DOHH2 (cell line): ENCODE measurements around the gene PDCD5.

Experiments used
- H3F3A ChIP-seq: fragments of 200-600 bp; sonication (generic), shearing (Covaris generic); 2 replicates; pipeline ENCODE4 v1.6.0; 2016; ENCODE audit warnings: antibody characterized with exemption, mild to moderate bottlenecking; ENCODE audit not compliant: control insufficient read depth, insufficient read depth
- H3K27ac ChIP-seq: fragments of 200-600 bp; sonication (generic); 2 replicates; pipeline ENCODE4 v1.5.1; 2014; ENCODE audit warnings: low read depth, mild to moderate bottlenecking, low read length, moderate library complexity
- H3K27me3 ChIP-seq: fragments of 200-600 bp; sonication (generic); 2 replicates; pipeline ENCODE4 v1.6.1; 2014; ENCODE audit warnings: mild to moderate bottlenecking, low read length, mixed read lengths; ENCODE audit not compliant: control insufficient read depth
- H3K36me3 ChIP-seq: fragments of 200-600 bp; sonication (generic); 2 replicates; pipeline ENCODE4 v1.6.1; 2014; ENCODE audit warnings: mild to moderate bottlenecking, low read length, moderate library complexity, mixed read lengths; ENCODE audit not compliant: control insufficient read depth
- H3K4me1 ChIP-seq: fragments of 200-600 bp; sonication (generic); 2 replicates; pipeline ENCODE4 v1.6.1; 2014; ENCODE audit warnings: mild to moderate bottlenecking, low read length, mixed read lengths; ENCODE audit not compliant: control insufficient read depth
- H3K4me2 ChIP-seq: fragments of 200-600 bp; sonication (generic); 2 replicates; pipeline ENCODE4 v1.6.0; 2014; ENCODE audit warnings: mild to moderate bottlenecking, low read length, moderate library complexity
- H3K4me3 ChIP-seq: fragments of 200-600 bp; sonication (generic); 2 replicates; pipeline ENCODE4 v1.5.1; 2014; ENCODE audit warnings: mild to moderate bottlenecking, low read length, mixed read lengths
- H3K79me2 ChIP-seq: fragments of 200-600 bp; sonication (generic); 2 replicates; pipeline ENCODE4 v1.6.1; 2014; ENCODE audit warnings: mild to moderate bottlenecking, low read length, mixed read lengths; ENCODE audit not compliant: control insufficient read depth
- H3K9me2 ChIP-seq: fragments of 200-600 bp; sonication (generic); replicated peaks from 2 replicates; pipeline ENCODE4 v1.6.1; 2014; ENCODE audit warnings: mild to moderate bottlenecking, low read length, mixed read lengths; ENCODE audit not compliant: control insufficient read depth
- H3K9me3 ChIP-seq: fragments of 200-600 bp; sonication (generic); 2 replicates; pipeline ENCODE4 v1.6.1; 2014; ENCODE audit warnings: antibody characterized with exemption, low read length, mixed read lengths; ENCODE audit not compliant: control insufficient read depth, insufficient read depth
- H4K20me1 ChIP-seq: fragments of 200-600 bp; sonication (generic); 2 replicates; pipeline ENCODE4 v1.6.0; 2014; ENCODE audit warnings: low read depth, mild to moderate bottlenecking, antibody characterized with exemption, low read length, moderate library complexity; ENCODE audit not compliant: control insufficient read depth, insufficient read depth
- EZH2phosphoT487 ChIP-seq: fragments of 200-600 bp; sonication (generic); IDR thresholded peaks from 2 replicates; pipeline ENCODE4 v1.6.1; 2017; ENCODE audit warnings: borderline replicate concordance, mild to moderate bottlenecking, antibody characterized with exemption, low read length, moderate library complexity, mixed read lengths
- TF ChIP-seq, protein P1 (sequence below): fragments of 200-600 bp; sonication (generic); IDR thresholded peaks from one replicate; pipeline ENCODE4 v1.5.1; 2014; ENCODE audit warnings: antibody characterized with exemption, mild to moderate bottlenecking, low read depth, low read length; ENCODE audit not compliant: poor library complexity, severe bottlenecking

The PDCD5 gene, protein sequence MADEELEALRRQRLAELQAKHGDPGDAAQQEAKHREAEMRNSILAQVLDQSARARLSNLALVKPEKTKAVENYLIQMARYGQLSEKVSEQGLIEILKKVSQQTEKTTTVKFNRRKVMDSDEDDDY

DNA sequence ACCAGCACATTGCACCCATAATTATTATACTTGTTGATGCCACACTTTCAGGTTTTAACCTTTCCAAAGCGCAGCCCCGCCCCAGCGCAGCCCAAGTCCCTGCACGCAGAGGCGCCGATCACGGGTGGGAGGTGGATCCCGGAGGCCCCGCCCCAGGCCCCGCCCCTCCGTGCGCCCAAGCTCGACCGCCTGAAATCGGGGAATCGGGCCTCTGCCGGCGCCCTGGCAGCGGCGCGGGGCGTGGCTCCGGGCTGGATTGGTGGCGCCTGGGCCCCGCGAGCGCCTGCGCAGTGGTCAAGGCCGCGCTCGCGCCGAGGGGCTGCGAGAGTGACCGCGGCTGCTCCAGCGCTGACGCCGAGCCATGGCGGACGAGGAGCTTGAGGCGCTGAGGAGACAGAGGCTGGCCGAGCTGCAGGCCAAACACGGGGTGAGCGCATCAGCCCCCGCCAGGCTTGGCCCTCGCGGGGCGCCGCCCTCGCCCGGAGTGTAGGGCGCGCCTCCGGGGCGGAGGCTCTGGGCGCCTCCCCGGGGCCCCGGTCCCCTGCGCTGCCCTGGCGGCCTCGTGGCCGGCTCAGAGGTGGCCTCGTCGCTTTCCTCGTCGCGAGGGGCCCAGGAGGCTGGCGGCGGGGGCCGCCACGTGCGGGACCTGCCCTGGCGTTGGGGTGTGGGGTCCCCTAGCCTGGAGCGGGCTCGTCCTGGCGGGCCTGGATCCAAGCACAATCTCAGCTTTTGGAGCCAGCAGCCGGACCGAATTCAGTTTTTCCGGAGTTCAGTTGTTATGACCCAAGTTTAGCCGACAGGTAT, at the start of gene PDCD5:
TSS of gene PDCD5 (plus strand) at position 290 of the 804 bp plus-strand sequence. CDS start at position 362, 72 bp downstream.
- Histone ChIP-seq H3K4me3 (peak within 1 kb of the TSS; percentile 97), H3K9me2 (no peaks in the 10 kb centered on the region), H3K27me3 (peaks cover 4% of the 10 kb centered on the region; the same call in 1 of the 2 replicates), H3K36me3 (peaks cover 48% of the 10 kb centered on the region), H3K4me1 (peaks cover 12% of the 10 kb centered on the region), H3K27ac (peak within 1 kb of the TSS; percentile 31), H4K20me1 (no peaks in the 10 kb centered on the region), H3K9me3 (no peaks in the 10 kb centered on the region), H3K79me2 (peaks cover 35% of the 10 kb centered on the region), H3K4me2 (peak within 1 kb of the TSS; percentile 94), H3F3A (peaks cover 3% of the 10 kb centered on the region; the same call in 1 of the 2 replicates)
- TF ChIP-seq EZH2phosphoT487: no peak
- TF ChIP-seq, protein P1, sequence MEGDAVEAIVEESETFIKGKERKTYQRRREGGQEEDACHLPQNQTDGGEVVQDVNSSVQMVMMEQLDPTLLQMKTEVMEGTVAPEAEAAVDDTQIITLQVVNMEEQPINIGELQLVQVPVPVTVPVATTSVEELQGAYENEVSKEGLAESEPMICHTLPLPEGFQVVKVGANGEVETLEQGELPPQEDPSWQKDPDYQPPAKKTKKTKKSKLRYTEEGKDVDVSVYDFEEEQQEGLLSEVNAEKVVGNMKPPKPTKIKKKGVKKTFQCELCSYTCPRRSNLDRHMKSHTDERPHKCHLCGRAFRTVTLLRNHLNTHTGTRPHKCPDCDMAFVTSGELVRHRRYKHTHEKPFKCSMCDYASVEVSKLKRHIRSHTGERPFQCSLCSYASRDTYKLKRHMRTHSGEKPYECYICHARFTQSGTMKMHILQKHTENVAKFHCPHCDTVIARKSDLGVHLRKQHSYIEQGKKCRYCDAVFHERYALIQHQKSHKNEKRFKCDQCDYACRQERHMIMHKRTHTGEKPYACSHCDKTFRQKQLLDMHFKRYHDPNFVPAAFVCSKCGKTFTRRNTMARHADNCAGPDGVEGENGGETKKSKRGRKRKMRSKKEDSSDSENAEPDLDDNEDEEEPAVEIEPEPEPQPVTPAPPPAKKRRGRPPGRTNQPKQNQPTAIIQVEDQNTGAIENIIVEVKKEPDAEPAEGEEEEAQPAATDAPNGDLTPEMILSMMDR: no peak

DNA sequence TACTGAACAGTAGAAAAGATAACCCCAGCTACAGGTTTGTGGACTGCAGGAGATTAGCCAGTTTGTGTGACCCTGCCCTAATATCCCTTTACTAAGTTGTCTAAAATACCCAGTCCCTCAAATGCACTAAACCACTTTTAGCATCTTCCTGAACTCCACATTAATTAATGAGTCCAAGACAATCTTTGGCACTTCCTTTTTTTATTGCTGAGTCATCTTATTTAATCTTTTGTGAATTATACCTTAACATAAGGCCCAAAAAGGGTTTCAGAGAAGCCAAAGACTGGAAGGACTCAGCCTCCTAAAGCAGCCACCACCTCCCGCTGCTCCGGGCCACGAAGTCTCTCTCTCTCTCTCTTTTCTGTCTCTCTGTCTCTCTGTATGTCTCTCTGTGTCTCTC, 48.8 kb upstream of the PDCD5 start:
- H4K20me1 ChIP-seq: no peaks in the 10 kb centered on the region
- peaks cover 3% of the 10 kb centered on the region; the same call in 1 of the 2 replicates for H3K9me3 ChIP-seq
- H3K4me1 ChIP-seq: no peaks in the 10 kb centered on the region
- no peak overlapping the region for H3K4me2 ChIP-seq
- no peaks in the 10 kb centered on the region for H3K27me3 ChIP-seq
- H3K79me2 ChIP-seq: no peaks in the 10 kb centered on the region
- H3K9me2 ChIP-seq: no peaks in the 10 kb centered on the region
- H3F3A ChIP-seq: no peaks in the 10 kb centered on the region
- H3K36me3 ChIP-seq: no peaks in the 10 kb centered on the region
- no peak overlapping the region for H3K4me3 ChIP-seq
- no peak overlapping the region for H3K27ac ChIP-seq
- TF ChIP-seq, protein P1: no peak
- no peak for TF ChIP-seq EZH2phosphoT487

DNA sequence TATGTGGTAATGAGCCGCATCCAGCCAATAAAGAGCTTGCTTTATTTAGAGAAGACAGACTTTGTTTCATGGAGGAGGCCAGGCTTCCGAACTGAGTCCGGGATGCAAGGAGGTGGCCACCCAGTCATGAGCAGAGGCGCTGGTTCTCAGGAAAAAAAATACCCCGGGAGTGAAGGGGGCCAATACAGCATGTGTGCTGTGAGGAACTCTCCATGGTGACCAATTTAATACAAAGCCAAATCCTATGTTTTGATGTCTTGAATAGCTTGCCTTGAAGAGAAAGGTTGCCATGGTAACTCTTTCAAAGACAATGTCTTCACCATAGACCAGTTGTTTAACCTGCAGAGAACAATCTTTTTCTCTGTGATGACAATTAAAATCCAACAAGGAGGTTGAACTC, 43.4 kb upstream of the PDCD5 start:
- H3K9me3 ChIP-seq: peaks cover 3% of the 10 kb centered on the region; the same call in 1 of the 2 replicates
- H4K20me1 ChIP-seq: no peaks in the 10 kb centered on the region
- no peaks in the 10 kb centered on the region for H3F3A ChIP-seq
- H3K36me3 ChIP-seq: no peaks in the 10 kb centered on the region
- no peak overlapping the region for H3K27ac ChIP-seq
- H3K9me2 ChIP-seq: no peaks in the 10 kb centered on the region
- H3K4me2 ChIP-seq: no peak overlapping the region
- H3K4me3 ChIP-seq: no peak overlapping the region
- H3K4me1 ChIP-seq: no peaks in the 10 kb centered on the region
- no peaks in the 10 kb centered on the region for H3K79me2 ChIP-seq
- no peaks in the 10 kb centered on the region for H3K27me3 ChIP-seq
- TF ChIP-seq EZH2phosphoT487: no peak
- TF ChIP-seq, protein P1: no peak
